HG03571 (cell line): Measurements from ENCODE around the gene RPS19.
A peak's percentile ranks its signal among the peaks of the same experiment; 100 is the strongest.

Experiments used
- ATAC-seq: cut with Tn5 transposase; IDR thresholded peaks from one replicate; pipeline ENCODE4 v1.9.1; 2021; ENCODE audit not compliant: unreplicated experiment

The RPS19 gene

GRCh38 chr19:41859618-41860418 lies at the start of gene RPS19:
Gene RPS19, plus strand, starts transcription at chr19:41860255. Its CDS starts 520 bp downstream, at chr19:41860775.
- ATAC-seq = peak; percentile 74

- no peak for ATAC-seq
Measured at GRCh38 chr19:41810301-41810700, 49.8 kb upstream of the RPS19 start.

- ATAC-seq = no peak
Measured at GRCh38 chr19:41811036-41811435, 49.0 kb upstream of the RPS19 start.

- ATAC-seq = no peak
Measured at GRCh38 chr19:41811981-41812380, 48.1 kb upstream of the RPS19 start.

- no peak for ATAC-seq
Measured at GRCh38 chr19:41813911-41814310, 46.1 kb upstream of the RPS19 start.

GRCh38 chr19:41815301-41815700 lies 44.8 kb upstream of the RPS19 start:
- ATAC-seq = no peak

- no peak for ATAC-seq
Measured at GRCh38 chr19:41816761-41817160, 43.3 kb upstream of the RPS19 start.

GRCh38 chr19:41821003-41821735 lies 38.9 kb upstream of the RPS19 start:
- no peak for ATAC-seq

- no peak for ATAC-seq
Measured at GRCh38 chr19:41837981-41838708, 21.9 kb upstream of the RPS19 start.

DNA sequence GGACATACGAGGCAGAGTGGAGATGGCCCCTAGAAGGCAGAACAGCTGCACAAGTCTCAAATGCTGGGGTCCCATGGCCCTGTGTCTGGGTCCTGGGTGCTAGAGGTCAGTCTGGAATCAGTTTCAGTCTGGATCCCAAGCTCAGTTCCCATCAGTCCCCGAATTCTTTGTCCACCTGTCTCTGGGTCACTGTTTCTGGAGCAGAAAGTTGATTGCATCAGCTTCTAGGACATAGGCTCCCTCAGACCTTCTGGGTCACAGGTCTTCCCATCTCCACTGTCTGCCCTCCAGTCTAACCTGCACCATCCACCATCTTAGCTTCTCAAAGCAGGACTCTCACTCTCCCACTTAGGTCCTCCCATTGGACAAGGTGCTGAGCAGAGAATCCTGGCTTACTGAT lies 20.8 kb upstream of the RPS19 start:
- ATAC-seq = no peak

DNA sequence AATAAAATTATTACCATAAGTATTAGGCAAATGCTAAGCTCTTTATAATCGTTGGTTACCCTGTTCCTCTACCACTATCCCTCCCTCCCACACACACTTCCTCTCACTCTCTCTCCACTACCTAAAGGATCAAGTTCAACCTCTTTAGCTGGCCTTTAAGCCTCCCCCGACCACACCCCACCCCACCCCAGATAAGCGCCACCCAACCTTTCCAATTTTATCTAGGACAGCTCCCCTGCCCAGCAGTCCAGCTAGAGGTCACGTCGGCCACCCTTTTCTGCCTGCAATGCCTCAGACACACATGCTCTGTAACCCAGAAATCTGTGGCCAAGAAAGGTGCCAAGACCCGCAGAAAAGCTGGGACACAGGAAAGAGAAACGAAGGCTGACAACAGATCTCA lies 16.7 kb upstream of the RPS19 start:
- no peak for ATAC-seq

DNA sequence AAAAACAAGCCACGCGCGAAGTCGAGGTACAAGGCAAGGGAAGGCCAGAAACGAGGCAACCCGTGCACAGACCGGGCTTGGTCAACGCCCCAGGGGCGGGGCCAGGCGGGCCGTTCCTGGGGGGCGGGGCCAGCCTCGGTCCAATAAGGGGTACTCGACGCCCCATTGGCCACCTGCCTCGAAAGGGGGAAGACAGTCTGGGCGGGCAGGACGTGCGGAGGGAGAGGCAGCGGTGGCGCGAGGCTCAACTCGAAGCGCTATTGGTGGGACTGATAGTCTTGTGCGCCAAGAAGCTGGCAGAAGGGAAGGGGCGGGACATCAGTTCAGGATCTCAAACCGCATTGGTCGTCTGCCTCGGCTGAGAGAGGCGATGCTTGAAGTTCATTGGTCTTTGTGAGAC lies 15.5 kb upstream of the RPS19 start, which contains the start of gene LYPD4:
Gene LYPD4 (minus strand): TSS at position 83 of the 400 bp plus-strand sequence. CDS start 5,398 bp downstream, outside the sequence.
- no peak for ATAC-seq

DNA sequence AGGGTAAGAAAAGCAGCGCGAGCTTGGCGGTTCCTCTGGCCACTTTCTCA lies 15.2 kb upstream of the RPS19 start, which contains the start of gene DMRTC2:
Gene DMRTC2 (plus strand): TSS at position 42 of the 50 bp plus-strand sequence. CDS start 2,387 bp downstream, outside the sequence.
- no peak for ATAC-seq

DNA sequence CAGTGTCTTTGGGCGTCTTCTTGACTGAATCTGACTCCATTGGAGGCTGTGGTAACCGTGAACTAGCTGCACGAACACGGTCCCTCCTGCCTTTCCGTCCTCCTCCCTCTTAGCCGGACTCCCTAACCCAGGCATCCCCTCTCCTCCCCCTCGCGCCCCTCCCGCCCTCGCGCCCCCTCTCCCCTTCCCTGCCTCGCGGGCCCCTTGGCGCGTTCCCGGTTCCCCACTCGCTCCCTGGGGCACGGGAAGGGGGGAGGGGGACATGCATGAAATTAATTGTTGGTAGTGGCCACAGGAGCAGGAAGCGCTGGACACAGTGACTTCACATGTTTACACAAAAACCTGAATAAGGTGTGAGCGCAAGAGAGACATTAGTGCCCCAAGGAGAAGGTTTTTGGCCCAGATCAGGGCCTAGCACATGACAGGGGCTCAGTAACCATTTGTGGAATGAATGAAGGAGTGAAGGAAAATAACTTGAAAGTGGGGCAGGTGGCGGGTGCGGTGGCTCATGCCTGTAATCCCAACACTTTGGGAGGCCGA lies 14.9 kb upstream of the RPS19 start:
- no peak for ATAC-seq

DNA sequence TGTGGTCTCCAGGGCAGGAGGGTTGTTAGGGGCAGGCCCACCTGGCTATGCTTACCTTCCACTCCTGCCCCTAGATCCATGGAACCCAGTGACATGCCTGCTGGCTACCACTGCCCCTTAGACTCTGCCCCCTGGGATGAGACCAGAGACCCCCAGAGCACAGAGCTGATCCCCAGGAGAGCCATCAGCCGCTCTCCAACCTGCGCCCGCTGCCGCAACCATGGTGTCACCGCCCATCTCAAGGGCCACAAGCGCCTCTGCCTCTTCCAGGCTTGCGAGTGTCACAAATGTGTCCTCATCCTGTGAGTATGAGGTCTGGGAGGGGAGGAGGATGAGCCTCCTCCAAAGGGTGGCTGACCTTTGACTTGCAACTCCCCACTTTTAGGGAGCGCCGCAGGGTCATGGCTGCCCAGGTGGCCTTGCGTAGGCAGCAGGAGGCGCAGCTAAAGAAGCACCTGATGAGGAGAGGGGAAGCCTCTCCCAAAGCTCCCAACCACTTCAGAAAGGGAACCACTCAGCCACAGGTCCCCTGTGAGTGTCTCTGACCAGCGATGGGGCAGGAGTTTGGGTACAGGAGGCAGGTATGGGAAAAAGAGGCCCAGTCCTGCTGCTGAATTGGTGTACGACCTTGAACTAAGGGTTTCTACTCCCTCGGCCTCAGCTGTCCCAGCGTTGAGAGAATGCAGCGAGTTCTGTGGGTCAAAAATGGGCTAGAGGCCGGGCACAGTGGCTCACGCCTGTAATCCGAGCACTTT lies 12.5 kb upstream of the RPS19 start:
- ATAC-seq = no peak

DNA sequence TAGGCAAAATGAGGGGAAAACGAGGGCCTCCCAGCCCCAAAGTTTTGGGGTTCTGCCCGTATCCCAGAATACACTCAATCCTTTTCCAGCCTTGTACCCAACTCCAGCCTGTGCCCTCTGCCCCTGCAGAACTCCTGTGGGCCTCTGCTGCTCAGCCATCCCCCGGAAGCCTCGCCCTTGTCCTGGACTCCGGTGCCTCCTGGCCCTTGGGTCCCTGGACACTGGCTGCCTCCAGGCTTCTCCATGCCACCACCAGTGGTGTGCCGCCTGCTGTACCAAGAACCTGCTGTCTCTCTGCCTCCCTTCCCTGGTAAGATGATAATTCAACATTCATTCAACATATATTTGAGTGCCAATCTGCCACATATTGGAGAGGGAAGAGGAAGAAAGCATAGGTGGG lies 11.4 kb upstream of the RPS19 start:
- ATAC-seq = no peak

DNA sequence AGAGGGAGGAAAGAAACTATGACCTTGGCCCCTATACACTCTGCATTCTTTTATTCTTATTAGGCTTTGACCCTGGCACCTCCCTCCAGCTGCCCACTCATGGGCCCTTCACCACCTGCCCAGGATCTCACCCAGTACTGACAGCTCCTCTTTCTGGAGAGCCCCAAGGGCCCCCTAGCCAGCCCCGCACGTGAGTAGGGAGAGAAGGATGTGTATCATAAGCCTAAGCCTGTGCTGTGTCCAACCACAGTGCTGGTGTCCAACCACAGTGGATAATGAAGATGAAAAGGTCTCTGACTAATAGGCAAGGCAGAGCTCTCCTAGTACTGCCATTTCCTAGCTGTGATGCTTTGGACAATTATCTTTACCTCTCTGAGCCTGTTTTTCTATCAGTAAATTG lies 11.0 kb upstream of the RPS19 start:
- no peak for ATAC-seq

DNA sequence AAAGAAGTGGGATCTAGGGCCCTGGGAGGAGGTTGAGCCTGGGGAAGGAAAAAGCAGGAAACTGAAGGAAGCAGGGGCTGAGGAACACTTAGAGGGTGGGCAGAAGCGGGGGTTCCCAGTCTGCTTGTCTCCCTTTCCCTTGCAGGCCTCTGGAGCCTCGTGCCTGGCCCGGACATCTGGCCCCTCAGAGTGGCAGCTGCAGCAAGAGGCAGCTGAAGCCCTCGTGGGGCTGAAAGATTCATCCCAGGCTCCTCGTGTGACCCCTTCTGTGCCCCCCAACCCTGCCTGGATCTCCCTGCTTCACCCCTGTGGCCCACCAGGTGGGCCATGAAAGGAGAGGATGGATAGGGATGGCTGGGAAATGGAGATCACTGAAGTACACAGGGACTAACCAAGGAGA lies 9.7 kb upstream of the RPS19 start:
- no peak for ATAC-seq

DNA sequence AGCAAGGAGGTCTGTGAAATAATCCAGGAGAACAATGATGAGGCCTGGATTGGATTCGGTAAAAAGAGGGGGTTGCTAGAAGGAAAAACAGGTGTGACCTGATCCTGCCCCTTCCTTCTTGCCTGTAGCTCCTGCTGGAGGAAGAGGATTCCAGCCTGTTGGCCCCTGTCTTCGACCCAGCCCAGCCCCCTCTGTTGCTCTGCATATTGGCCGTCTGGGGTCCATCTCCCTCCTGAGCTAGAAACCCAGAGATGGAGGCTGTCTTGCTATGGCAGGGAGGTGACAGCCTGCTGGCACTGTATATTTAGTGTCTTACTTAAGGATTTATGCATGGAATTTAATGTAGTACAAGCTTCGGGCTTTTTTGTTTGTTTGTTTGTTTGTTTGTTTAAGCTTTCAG lies 8.6 kb upstream of the RPS19 start:
- ATAC-seq = no peak

- no peak for ATAC-seq
Measured at GRCh38 chr19:41853344-41853743, 6.7 kb upstream of the RPS19 start.

- no peak for ATAC-seq
Measured at GRCh38 chr19:41853768-41854167, 6.3 kb upstream of the RPS19 start.
